GM12801 (cell line): ENCODE measurements around the gene SH3BP2.

Source experiments
- TF ChIP-seq, protein P1 (sequence below): IDR thresholded peaks from one replicate; pipeline ENCODE4 v1.5.1; 2011; ENCODE audit warnings: control low read depth; ENCODE audit not compliant: insufficient read length; ENCODE audit errors: extremely low read depth

The SH3BP2 gene

DNA sequence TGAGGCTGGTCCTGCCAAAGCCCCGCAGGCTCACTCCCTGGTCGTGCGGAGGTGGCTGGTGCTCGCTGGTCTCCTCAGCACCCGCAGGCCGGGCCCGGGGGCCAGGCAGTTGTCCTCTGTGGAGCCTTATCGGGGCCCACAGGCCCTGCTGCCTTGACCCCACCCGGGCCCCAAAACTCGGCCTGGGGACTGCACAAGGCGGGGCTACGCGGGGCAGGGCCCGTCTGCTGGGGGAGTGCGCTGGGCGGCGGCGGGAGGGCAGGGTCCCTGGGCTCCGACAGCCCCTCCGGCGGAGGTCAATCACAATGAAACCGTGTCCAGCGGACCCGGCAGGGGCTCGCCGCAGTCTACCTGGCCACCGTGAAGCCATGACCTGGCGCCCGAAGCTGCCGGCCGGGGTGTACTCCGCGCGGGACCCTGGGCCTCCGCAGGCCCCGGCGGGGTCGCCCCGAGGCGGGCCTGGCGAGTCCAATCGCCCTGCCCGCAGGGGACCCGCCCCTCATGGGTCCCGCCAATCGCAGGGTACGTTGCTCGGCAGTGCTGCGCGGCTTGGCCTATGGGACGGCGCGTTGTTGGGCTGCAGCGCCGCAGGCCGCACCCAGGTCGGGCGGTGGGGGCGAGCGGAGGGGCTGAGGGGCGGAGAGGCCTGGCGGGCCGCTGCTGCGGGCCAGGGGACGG lies 50.5 kb downstream of the SH3BP2 start, which contains the start of gene ADD1:
ADD1 (plus strand) TSS at position 582 of the 678 bp plus-strand sequence. CDS start 32,072 bp downstream, outside the sequence.
- TF ChIP-seq, protein P1, sequence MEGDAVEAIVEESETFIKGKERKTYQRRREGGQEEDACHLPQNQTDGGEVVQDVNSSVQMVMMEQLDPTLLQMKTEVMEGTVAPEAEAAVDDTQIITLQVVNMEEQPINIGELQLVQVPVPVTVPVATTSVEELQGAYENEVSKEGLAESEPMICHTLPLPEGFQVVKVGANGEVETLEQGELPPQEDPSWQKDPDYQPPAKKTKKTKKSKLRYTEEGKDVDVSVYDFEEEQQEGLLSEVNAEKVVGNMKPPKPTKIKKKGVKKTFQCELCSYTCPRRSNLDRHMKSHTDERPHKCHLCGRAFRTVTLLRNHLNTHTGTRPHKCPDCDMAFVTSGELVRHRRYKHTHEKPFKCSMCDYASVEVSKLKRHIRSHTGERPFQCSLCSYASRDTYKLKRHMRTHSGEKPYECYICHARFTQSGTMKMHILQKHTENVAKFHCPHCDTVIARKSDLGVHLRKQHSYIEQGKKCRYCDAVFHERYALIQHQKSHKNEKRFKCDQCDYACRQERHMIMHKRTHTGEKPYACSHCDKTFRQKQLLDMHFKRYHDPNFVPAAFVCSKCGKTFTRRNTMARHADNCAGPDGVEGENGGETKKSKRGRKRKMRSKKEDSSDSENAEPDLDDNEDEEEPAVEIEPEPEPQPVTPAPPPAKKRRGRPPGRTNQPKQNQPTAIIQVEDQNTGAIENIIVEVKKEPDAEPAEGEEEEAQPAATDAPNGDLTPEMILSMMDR = no peak

DNA sequence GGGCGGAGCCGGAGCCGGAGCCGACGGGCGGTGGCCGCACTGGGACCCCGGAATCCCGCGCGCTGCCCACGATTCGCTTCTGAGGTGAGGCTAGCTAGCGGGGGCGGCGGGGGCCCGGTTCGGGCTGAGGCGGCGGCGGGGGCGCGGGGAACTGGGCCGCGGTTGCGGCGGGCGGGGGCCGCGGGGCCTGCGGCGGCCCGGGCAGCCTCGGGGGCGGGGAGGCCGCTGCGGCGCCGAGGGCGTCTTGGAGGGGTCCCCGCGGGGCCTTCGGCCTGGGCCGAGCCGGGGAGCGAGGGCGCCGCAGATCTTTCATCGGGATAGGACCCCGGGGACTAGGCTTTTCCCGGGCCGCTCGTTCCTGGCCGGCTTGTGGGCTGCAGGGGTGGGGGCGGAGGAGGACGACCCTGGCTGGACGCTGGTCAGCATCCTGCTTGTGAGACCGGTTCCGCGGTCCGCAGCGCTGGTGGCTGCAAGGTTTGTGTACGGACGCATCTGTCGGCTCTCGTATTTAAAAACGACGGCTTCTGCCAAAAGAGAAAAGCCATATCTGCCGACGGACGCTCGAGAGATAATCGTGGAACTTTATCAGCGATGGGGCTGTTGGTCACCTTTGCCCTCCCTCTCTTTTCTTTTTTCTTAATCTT lies 51.2 kb downstream of the SH3BP2 start:
- TF ChIP-seq, protein P1 = no peak

DNA sequence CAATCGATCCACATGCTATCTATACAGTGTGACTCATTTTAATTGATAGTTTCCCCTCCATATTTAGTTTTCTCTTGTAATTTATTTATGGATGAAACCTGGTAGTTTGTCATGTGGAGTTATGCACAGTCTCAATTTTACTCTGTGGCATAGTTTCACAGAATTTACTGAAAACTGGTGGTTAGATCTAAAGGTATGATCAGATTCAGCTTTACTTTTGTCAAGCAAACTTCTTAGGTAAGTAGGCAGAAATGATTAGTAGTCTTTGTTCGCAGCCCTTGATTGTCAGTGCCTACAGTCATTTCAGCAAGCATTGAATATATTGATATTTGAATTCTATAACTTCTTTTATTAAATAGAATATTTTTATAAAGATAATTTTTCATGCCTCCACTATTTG lies 53.3 kb downstream of the SH3BP2 start:
- TF ChIP-seq, protein P1 = no peak

DNA sequence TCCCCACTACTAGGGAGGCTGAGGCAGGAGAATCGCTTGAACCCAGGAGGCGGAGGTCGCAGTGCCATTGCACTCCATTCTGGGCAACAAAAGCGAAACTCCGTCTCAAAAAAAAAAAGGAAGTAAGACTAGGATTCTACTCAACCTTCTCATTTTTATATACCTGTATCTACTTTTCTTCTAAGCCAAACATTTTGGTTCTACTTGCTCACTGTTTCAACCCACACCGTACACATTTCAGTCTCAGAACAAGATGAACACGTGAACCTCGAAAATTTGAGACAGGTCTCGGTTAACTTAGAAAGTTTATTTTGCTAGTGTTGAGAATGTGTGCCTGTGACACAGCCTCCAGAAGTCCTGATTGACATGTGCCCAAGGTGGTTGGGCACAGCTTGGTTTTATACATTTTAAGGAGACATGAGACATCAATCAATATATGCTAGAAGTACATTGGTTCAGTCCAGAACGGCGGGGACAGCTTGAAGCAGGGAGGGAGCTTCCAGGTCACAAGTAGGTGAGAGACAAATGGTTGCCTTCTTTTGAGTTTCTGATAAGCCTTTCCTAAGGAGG lies 54.5 kb downstream of the SH3BP2 start:
- TF ChIP-seq, protein P1 = no peak

DNA sequence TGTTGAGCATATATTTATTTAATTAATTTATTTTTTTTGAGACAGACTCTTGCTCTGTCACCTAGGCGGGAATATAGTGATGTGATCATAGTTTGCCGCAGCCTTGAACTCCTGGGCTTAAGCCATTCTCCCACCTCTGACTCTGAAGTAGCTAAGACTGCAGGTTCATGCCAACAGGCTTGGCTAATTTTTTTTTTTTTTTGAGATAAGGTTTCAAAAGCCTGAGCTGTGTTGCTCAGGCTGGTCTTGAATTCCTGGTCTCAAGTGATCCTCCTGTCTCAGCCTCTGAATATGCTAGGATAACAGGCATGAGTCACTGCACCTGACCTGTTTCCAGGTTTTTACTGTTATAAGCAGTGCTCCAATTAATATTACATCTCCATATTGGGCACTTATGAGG lies 55.6 kb downstream of the SH3BP2 start:
- TF ChIP-seq, protein P1 = no peak

DNA sequence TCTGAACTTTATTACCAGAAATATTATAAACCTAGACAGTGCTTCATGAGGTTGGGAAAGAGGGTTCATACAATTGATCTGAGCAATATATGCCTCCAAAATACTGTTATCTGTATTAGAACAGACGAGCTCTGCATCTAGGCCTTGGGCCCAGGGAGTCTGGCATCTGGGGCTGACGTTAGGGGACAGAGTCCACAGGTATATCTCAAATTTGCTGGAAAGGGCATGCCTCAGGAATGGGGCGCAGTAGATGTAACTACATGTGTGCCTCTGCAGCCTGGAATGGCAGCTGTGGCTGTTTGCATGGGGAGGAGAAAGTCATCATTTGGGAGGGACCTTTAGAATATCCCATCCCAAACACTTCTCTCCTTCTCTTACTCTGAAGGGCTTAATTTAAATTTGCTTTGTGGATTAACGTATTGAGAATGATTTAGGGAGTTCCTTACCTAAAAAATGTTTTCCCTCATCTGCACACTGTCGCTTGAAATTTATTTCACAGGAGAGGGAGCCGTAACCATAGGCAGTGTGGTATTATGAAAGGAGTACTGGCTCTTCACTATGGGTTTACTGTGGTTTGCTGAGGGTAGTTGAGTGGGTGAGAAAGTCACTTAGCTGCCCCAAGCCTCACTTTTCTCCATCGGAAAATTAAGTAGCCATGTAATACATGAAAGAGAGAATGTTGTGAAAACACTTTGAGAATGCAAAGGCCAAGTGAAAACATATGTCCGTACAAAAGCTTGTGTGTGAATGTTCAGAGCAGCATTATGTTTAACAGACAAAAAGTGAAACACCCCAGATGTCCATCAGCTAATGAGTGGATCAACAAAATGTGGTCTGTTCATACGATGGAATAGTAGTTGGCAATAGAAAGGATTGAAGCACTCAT lies 56.6 kb downstream of the SH3BP2 start:
- TF ChIP-seq, protein P1 = no peak
